Measurements from ENCODE around the gene FAM83C.

DNA sequence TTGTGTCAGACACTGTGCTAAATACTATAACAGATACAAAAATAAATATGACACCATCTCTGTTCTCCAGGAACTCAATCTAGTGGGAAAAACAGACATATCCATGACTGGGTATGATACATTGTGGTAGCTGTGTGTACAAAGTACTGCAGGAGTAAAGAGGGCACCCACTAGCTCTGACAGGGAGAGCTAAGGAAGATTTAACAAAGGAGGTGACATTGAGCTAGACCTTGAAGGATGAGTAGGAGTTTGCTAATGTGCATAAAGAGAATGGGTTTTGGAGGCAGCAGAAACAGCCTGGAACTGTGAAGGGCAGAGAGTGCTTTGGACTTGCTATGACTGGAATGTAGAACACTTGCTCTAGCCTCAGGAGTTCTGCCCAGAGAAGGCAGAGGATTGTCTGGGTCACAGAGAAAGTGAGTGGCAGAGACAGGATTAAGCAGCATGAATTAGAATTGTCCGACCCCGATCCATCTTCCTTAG, 51.4 kb downstream of the FAM83C start:
- TF ChIP-seq NFYB (IDR thresholded peaks at IDR 0.05; ENCODE audit: insufficient read depth, low read depth, low read length): no peak
- no peak for TF ChIP-seq EP300 (IDR thresholded peaks at IDR 0.05; ENCODE audit: borderline replicate concordance in 1 of 2, control insufficient read depth in 1 of 2, low read depth in 2 of 2, low read length in 2 of 2)
- TF ChIP-seq BRCA1 (IDR thresholded peaks at IDR 0.05; ENCODE audit: low read depth, low read length): no peak
- TF ChIP-seq, protein P1, sequence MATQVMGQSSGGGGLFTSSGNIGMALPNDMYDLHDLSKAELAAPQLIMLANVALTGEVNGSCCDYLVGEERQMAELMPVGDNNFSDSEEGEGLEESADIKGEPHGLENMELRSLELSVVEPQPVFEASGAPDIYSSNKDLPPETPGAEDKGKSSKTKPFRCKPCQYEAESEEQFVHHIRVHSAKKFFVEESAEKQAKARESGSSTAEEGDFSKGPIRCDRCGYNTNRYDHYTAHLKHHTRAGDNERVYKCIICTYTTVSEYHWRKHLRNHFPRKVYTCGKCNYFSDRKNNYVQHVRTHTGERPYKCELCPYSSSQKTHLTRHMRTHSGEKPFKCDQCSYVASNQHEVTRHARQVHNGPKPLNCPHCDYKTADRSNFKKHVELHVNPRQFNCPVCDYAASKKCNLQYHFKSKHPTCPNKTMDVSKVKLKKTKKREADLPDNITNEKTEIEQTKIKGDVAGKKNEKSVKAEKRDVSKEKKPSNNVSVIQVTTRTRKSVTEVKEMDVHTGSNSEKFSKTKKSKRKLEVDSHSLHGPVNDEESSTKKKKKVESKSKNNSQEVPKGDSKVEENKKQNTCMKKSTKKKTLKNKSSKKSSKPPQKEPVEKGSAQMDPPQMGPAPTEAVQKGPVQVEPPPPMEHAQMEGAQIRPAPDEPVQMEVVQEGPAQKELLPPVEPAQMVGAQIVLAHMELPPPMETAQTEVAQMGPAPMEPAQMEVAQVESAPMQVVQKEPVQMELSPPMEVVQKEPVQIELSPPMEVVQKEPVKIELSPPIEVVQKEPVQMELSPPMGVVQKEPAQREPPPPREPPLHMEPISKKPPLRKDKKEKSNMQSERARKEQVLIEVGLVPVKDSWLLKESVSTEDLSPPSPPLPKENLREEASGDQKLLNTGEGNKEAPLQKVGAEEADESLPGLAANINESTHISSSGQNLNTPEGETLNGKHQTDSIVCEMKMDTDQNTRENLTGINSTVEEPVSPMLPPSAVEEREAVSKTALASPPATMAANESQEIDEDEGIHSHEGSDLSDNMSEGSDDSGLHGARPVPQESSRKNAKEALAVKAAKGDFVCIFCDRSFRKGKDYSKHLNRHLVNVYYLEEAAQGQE (IDR thresholded peaks at IDR 0.05; ENCODE audit: low read depth, low read length): no peak
- TF ChIP-seq, protein P2, sequence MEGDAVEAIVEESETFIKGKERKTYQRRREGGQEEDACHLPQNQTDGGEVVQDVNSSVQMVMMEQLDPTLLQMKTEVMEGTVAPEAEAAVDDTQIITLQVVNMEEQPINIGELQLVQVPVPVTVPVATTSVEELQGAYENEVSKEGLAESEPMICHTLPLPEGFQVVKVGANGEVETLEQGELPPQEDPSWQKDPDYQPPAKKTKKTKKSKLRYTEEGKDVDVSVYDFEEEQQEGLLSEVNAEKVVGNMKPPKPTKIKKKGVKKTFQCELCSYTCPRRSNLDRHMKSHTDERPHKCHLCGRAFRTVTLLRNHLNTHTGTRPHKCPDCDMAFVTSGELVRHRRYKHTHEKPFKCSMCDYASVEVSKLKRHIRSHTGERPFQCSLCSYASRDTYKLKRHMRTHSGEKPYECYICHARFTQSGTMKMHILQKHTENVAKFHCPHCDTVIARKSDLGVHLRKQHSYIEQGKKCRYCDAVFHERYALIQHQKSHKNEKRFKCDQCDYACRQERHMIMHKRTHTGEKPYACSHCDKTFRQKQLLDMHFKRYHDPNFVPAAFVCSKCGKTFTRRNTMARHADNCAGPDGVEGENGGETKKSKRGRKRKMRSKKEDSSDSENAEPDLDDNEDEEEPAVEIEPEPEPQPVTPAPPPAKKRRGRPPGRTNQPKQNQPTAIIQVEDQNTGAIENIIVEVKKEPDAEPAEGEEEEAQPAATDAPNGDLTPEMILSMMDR (IDR thresholded peaks at IDR 0.05 in 2 of 3, conservative IDR thresholded peaks at IDR 0.05 in 1 of 3; ENCODE audit: control insufficient read depth in 2 of 3, extremely low read depth in 1 of 3, insufficient read depth in 1 of 3, low read depth in 3 of 3, low read length in 3 of 3): no peak
- no peak for TF ChIP-seq JUND (IDR thresholded peaks at IDR 0.05; ENCODE audit: low read depth, low read length)
- TF ChIP-seq MYC (IDR thresholded peaks at IDR 0.05; ENCODE audit: insufficient read depth, insufficient read length, insufficient replicate concordance, low read length, severe bottlenecking): no peak
- no peak for TF ChIP-seq JUNB (IDR thresholded peaks at IDR 0.05)
- no peak for TF ChIP-seq POLR2A (IDR thresholded peaks at IDR 0.05; ENCODE audit: low read depth, low read length)
- TF ChIP-seq BHLHE40 (IDR thresholded peaks at IDR 0.05; ENCODE audit: borderline replicate concordance in 1 of 2, low read depth in 2 of 2, low read length in 1 of 2): no peak
